NT2/D1 (cell line): ENCODE measurements around the gene EFTUD2.
"Not testable (repeated sequence)": the region's sequence is repeated elsewhere in the genome, so short reads cannot be mapped to it uniquely, and the experiment has no call there.

Experiments
- SUZ12 ChIP-seq: IDR thresholded peaks from 2 replicates; pipeline ENCODE4 v1.6.1; 2011; ENCODE audit not compliant: insufficient read length, insufficient read depth; ENCODE audit errors: extremely low read depth
- YY1 ChIP-seq: IDR thresholded peaks from 2 replicates; pipeline ENCODE4 v1.6.1; 2011; ENCODE audit not compliant: insufficient read length, insufficient read depth
- ZNF274 ChIP-seq: IDR thresholded peaks from 2 replicates; pipeline ENCODE4 v1.6.1; 2011; ENCODE audit warnings: mild to moderate bottlenecking, low read depth, low read length

DNA sequence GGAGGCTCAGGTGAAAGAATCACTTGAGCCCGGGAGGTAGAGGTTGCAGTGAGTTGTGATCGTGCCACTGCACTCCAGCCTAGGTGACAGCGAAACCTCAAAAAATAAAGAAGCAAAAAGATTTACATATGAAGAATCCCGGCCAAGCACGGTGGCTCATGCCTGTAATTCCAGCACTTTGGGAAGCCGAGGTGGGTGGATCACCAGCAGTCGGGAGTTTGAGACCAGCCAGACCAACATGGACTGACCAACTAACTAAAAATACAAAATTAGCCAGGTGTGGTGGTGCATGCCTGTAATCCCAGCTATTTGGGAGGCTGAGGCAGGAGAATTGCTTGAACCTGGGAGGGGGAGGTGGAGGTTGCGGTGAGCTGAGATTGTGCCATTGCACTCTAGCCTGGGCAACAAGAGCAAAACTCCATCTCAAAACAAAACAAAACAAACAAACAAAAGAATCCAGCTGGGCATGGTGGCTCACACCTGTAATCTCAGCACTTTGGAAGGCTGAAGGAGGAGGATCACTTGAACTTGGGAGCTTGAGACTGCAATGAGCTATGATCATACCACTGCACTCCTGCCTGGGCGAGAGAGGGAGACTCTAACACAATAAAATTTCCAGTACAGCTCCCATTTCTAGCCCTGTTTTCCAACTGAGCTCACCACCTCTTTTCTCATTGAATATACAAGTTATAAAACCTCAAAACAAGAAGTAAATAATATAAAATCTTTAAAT is 90.4 kb downstream of the EFTUD2 start:
- TF ChIP-seq YY1, ZNF274, SUZ12: not testable (repeated sequence)
